Activated naive CD4-positive, alpha-beta T cell treated with anti-CD3 and anti-CD28 coated beads, Interleukin-2, amount 10 ng/mL, durations not matched to agents 7 days and 5 days (primary cell): ENCODE results near the gene RASA4.
A peak's percentile ranks its signal among the peaks of the same experiment; 100 is the strongest.
"Not testable (repeated sequence)": the region's sequence is repeated elsewhere in the genome, so short reads cannot be mapped to it uniquely, and the experiment has no call there.

Source experiments
- CTCF ChIA-PET: fragments of 350-600 bp; sonication (Branson Sonifier 250); formaldehyde crosslinking; loops from one replicate; lab custom pipeline; 2021; ENCODE audit warnings: antibody characterized with exemption; lab: Charles Lee
- DNase-seq: peaks from one replicate; pipeline ENCODE4 v3.0.0-alpha.2; 2020
- H3K27ac Mint-ChIP-seq: one replicate; pipeline ENCODE4 v1.8.0; 2021; ENCODE audit warnings: mild to moderate bottlenecking, moderate library complexity, mixed read lengths
- H3K27me3 Mint-ChIP-seq: one replicate; pipeline ENCODE4 v1.8.0; 2021; ENCODE audit warnings: mild to moderate bottlenecking, mixed read lengths
- H3K36me3 Mint-ChIP-seq: one replicate; pipeline ENCODE4 v1.8.0; 2021; ENCODE audit warnings: mixed read lengths
- H3K4me1 Mint-ChIP-seq: one replicate; pipeline ENCODE4 v1.8.0; 2021; ENCODE audit warnings: mixed read lengths
- H3K4me3 Mint-ChIP-seq: one replicate; pipeline ENCODE4 v1.8.0; 2021; ENCODE audit warnings: mild to moderate bottlenecking, moderate library complexity, mixed read lengths
- H3K9me3 Mint-ChIP-seq: one replicate; pipeline ENCODE4 v1.8.0; 2021; ENCODE audit warnings: mixed read lengths

RASA4 gene

GRCh38 chr7:102583495-102583894 is 33.1 kb downstream of the RASA4 start:
- H3K9me3 Mint-ChIP-seq, H3K4me3 Mint-ChIP-seq, H3K4me1 Mint-ChIP-seq, H3K27ac Mint-ChIP-seq, DNase-seq, H3K27me3 Mint-ChIP-seq, CTCF ChIA-PET, H3K36me3 Mint-ChIP-seq: not testable (repeated sequence)

- H3K36me3 Mint-ChIP-seq, H3K27ac Mint-ChIP-seq, DNase-seq, CTCF ChIA-PET, H3K4me1 Mint-ChIP-seq, H3K4me3 Mint-ChIP-seq, H3K9me3 Mint-ChIP-seq, H3K27me3 Mint-ChIP-seq: not testable (repeated sequence)
Measured at GRCh38 chr7:102581722-102582121, 34.8 kb downstream of the RASA4 start.

- DNase-seq, CTCF ChIA-PET, H3K27me3 Mint-ChIP-seq, H3K4me1 Mint-ChIP-seq, H3K27ac Mint-ChIP-seq, H3K4me3 Mint-ChIP-seq, H3K9me3 Mint-ChIP-seq, H3K36me3 Mint-ChIP-seq: not testable (repeated sequence)
Measured at GRCh38 chr7:102578486-102578885, 38.1 kb downstream of the RASA4 start.

- CTCF ChIA-PET, H3K36me3 Mint-ChIP-seq, DNase-seq, H3K4me1 Mint-ChIP-seq, H3K9me3 Mint-ChIP-seq, H3K4me3 Mint-ChIP-seq, H3K27ac Mint-ChIP-seq, H3K27me3 Mint-ChIP-seq: not testable (repeated sequence)
Measured at GRCh38 chr7:102577315-102578240, 39.0 kb downstream of the RASA4 start.

GRCh38 chr7:102576363-102576762 is 40.2 kb downstream of the RASA4 start:
- H3K9me3 Mint-ChIP-seq, H3K27me3 Mint-ChIP-seq, DNase-seq, H3K4me1 Mint-ChIP-seq, H3K4me3 Mint-ChIP-seq, H3K36me3 Mint-ChIP-seq, H3K27ac Mint-ChIP-seq, CTCF ChIA-PET: not testable (repeated sequence)

GRCh38 chr7:102574607-102575006 is 41.9 kb downstream of the RASA4 start:
- H3K9me3 Mint-ChIP-seq, H3K4me3 Mint-ChIP-seq, H3K27me3 Mint-ChIP-seq, DNase-seq, CTCF ChIA-PET, H3K27ac Mint-ChIP-seq, H3K4me1 Mint-ChIP-seq, H3K36me3 Mint-ChIP-seq: not testable (repeated sequence)

GRCh38 chr7:102572261-102573239 is 44.0 kb downstream of the RASA4 start, which contains the start of gene POLR2J3:
TSS of gene POLR2J3 (minus strand) at chr7:102572583. CDS start at chr7:102572521, 62 bp downstream.
- CTCF ChIA-PET, H3K4me1 Mint-ChIP-seq, H3K36me3 Mint-ChIP-seq, H3K27me3 Mint-ChIP-seq, H3K9me3 Mint-ChIP-seq: not testable (repeated sequence)
- peak within 1 kb of the TSS; percentile 87 for H3K27ac Mint-ChIP-seq
- peak; percentile 93 for DNase-seq
- H3K4me3 Mint-ChIP-seq: peak within 1 kb of the TSS; percentile 86

- H3K27me3 Mint-ChIP-seq, H3K27ac Mint-ChIP-seq, H3K4me3 Mint-ChIP-seq, H3K9me3 Mint-ChIP-seq, H3K36me3 Mint-ChIP-seq, CTCF ChIA-PET, H3K4me1 Mint-ChIP-seq: not testable (repeated sequence)
- peak; percentile 14 for DNase-seq
Measured at GRCh38 chr7:102568620-102569019, 47.9 kb downstream of the RASA4 start.

GRCh38 chr7:102550808-102551422 is 65.6 kb downstream of the RASA4 start, which contains the start of gene SPDYE2:
TSS of gene SPDYE2 (plus strand) at chr7:102551226. CDS start at chr7:102553256, 2,030 bp downstream.
- H3K4me1 Mint-ChIP-seq, H3K27me3 Mint-ChIP-seq, H3K9me3 Mint-ChIP-seq, H3K27ac Mint-ChIP-seq, H3K4me3 Mint-ChIP-seq, H3K36me3 Mint-ChIP-seq, CTCF ChIA-PET, DNase-seq: not testable (repeated sequence)

GRCh38 chr7:102546353-102546752 is 70.2 kb downstream of the RASA4 start:
- H3K27me3 Mint-ChIP-seq, H3K4me3 Mint-ChIP-seq, CTCF ChIA-PET, H3K27ac Mint-ChIP-seq, H3K9me3 Mint-ChIP-seq, DNase-seq, H3K4me1 Mint-ChIP-seq, H3K36me3 Mint-ChIP-seq: not testable (repeated sequence)

GRCh38 chr7:102545288-102545687 is 71.3 kb downstream of the RASA4 start:
- H3K4me1 Mint-ChIP-seq, H3K4me3 Mint-ChIP-seq, H3K36me3 Mint-ChIP-seq, CTCF ChIA-PET, H3K27ac Mint-ChIP-seq, H3K27me3 Mint-ChIP-seq, H3K9me3 Mint-ChIP-seq, DNase-seq: not testable (repeated sequence)

GRCh38 chr7:102544372-102544771 is 72.2 kb downstream of the RASA4 start:
- H3K4me3 Mint-ChIP-seq, H3K27ac Mint-ChIP-seq, H3K36me3 Mint-ChIP-seq, H3K4me1 Mint-ChIP-seq, H3K9me3 Mint-ChIP-seq, CTCF ChIA-PET, DNase-seq, H3K27me3 Mint-ChIP-seq: not testable (repeated sequence)

- H3K27me3 Mint-ChIP-seq, H3K4me1 Mint-ChIP-seq, H3K9me3 Mint-ChIP-seq, DNase-seq, CTCF ChIA-PET, H3K27ac Mint-ChIP-seq, H3K4me3 Mint-ChIP-seq, H3K36me3 Mint-ChIP-seq: not testable (repeated sequence)
Measured at GRCh38 chr7:102543596-102543995, 73.0 kb downstream of the RASA4 start, which contains the start of gene UPK3BL2. TSS of gene UPK3BL2 (minus strand) at chr7:102543696. CDS start at chr7:102543636, 60 bp downstream.

- H3K36me3 Mint-ChIP-seq, H3K4me1 Mint-ChIP-seq, H3K4me3 Mint-ChIP-seq, H3K9me3 Mint-ChIP-seq, H3K27ac Mint-ChIP-seq, H3K27me3 Mint-ChIP-seq, CTCF ChIA-PET, DNase-seq: not testable (repeated sequence)
Measured at GRCh38 chr7:102542771-102543170, 73.8 kb downstream of the RASA4 start.
